HepG2 (cell line): ENCODE results near the gene SLC7A8. TPM values are rescaled to one million over a fixed set of nuclear protein-coding genes. Genes with fewer than 3 reads are reported as not detected.
A peak's percentile ranks its signal among the peaks of the same experiment; 100 is the strongest.

Experiments
- ATAC-seq: fragments of 200-7000 bp; cut with Tn5 transposase; 3 replicates; pipeline ENCODE4 v1.9.1; 2020; ENCODE audit warnings: mild to moderate bottlenecking, moderate library complexity
- BruUV-seq: library from RNA; stranded (reverse); fragments of 400-500 nt; replicated peaks from 2 replicates; lab custom pipeline; 2021; lab: Mats Ljungman, UMichigan
- CTCF ChIA-PET: fragments of 300-600 bp; formaldehyde crosslinking; extraction: SDS; loops from one replicate; lab custom pipeline; 2021; ENCODE audit warnings: low total read pairs, inconsistent platforms, low intra/inter-chr PET ratio; lab: Yijun Ruan, JAX
- POLR2A ChIA-PET: fragments of 350-600 bp; sonication (Branson Sonifier 250); formaldehyde crosslinking; loops from one replicate; lab custom pipeline; 2020; ENCODE audit warnings: antibody characterized with exemption, inconsistent platforms; lab: Yijun Ruan, JAX
- DNase-seq: peaks from one replicate; pipeline ENCODE4 v3.0.0-alpha.2; 2015; ENCODE audit warnings: low spot score
- FAIRE-seq: peaks from 3 replicates; lab custom pipeline; 2011; peaks lifted over from hg19 to GRCh38; lab: Jason Lieb, UNC
- H2AFZ ChIP-seq: one replicate; pipeline ENCODE4 v1.6.1; 2011; ENCODE audit warnings: low read length, inconsistent platforms
- H3K27ac ChIP-seq: fragments of 300-600 bp; 3 replicates; pipeline ENCODE4 v1.8.0; 2011; ENCODE audit warnings: mixed run types, mild to moderate bottlenecking, mixed read lengths, low read length, inconsistent platforms; ENCODE audit not compliant: insufficient read depth; ENCODE audit errors: extremely low read length
- H3K27me3 ChIP-seq, 2 experiments: fragments of 200-600 bp in 1 of 2; 2 replicates in 1 of 2; 3 replicates in 1 of 2; pipeline versions ENCODE4 v1.6.0 to v1.8.0; 2011; ENCODE audit warnings: low read length in 2 of 2, mild to moderate bottlenecking in 2 of 2, moderate library complexity in 2 of 2, inconsistent platforms in 1 of 2; ENCODE audit not compliant: insufficient read depth in 2 of 2, control insufficient read depth in 1 of 2
- H3K36me3 ChIP-seq, 2 experiments: fragments of 200-600 bp in 1 of 2; replicated peaks in 1 of 2; 2 replicates in 1 of 2; 3 replicates in 1 of 2; pipeline versions ENCODE4 v1.5.1 to v1.8.0; 2011; ENCODE audit warnings: low read length in 2 of 2, inconsistent platforms in 1 of 2; ENCODE audit not compliant: insufficient read depth in 2 of 2, control insufficient read depth in 1 of 2
- H3K4me1 ChIP-seq: 2 replicates; pipeline ENCODE4 v1.5.1; 2012; ENCODE audit warnings: low read length, inconsistent platforms; ENCODE audit not compliant: insufficient read depth
- H3K4me2 ChIP-seq: 2 replicates; pipeline ENCODE4 v1.6.0; 2011; ENCODE audit warnings: low read depth, low read length, inconsistent platforms
- H3K4me3 ChIP-seq, 3 experiments: fragments of 200-600 bp in 1 of 3; sonication (generic), shearing (Covaris generic) in 1 of 3; replicated peaks in 1 of 3; 2 replicates each; pipeline ENCODE4 v1.5.1; 2011 to 2016; ENCODE audit warnings: low read length in 3 of 3, inconsistent platforms in 2 of 3, low read depth in 2 of 3, mild to moderate bottlenecking in 2 of 3, control low read depth in 1 of 3, mixed read lengths in 1 of 3; ENCODE audit not compliant: insufficient read depth in 1 of 3
- H3K79me2 ChIP-seq: one replicate; pipeline ENCODE4 v1.6.1; 2011; ENCODE audit warnings: low read length, inconsistent platforms; ENCODE audit not compliant: insufficient read depth
- H3K9ac ChIP-seq: 2 replicates; pipeline ENCODE4 v1.6.0; 2011; ENCODE audit warnings: mild to moderate bottlenecking, low read depth, low read length, inconsistent platforms; ENCODE audit not compliant: insufficient read depth
- H3K9me3 ChIP-seq: 2 replicates; pipeline ENCODE4 v1.5.1; 2012; ENCODE audit warnings: mild to moderate bottlenecking, low read length
- H4K20me1 ChIP-seq: 2 replicates; pipeline ENCODE4 v1.6.0; 2011; ENCODE audit warnings: inconsistent platforms, mild to moderate bottlenecking, low read length, moderate library complexity; ENCODE audit not compliant: insufficient read depth
- NFYB ChIP-seq: sonication (generic); formaldehyde crosslinking; IDR thresholded peaks from 2 replicates; pipeline ENCODE4 v1.4.0; 2020; ENCODE audit warnings: missing genetic modification reagents
- ZBTB49 ChIP-seq: sonication (generic); formaldehyde crosslinking; IDR thresholded peaks from 2 replicates; pipeline ENCODE4 v1.4.0; 2020; ENCODE audit warnings: missing genetic modification reagents, borderline replicate concordance
- ZC3H4 ChIP-seq: sonication (generic); formaldehyde crosslinking; IDR thresholded peaks from 2 replicates; pipeline ENCODE4 v1.4.0; 2020; ENCODE audit warnings: missing genetic modification reagents, borderline replicate concordance
- ZHX2 ChIP-seq, 2 experiments: sonication (generic) in 1 of 2; formaldehyde crosslinking in 1 of 2; IDR thresholded peaks; 2 replicates each; pipeline versions ENCODE4 v1.6.1 to v1.9.0; 2014 to 2022; ENCODE audit warnings: antibody characterized with exemption in 1 of 2, borderline replicate concordance in 1 of 2, inconsistent platforms in 1 of 2, low read depth in 1 of 2, missing genetic modification reagents in 1 of 2
- ZMYM4 ChIP-seq: sonication (generic); formaldehyde crosslinking; IDR thresholded peaks from 2 replicates; pipeline ENCODE4 v1.8.1; 2023; ENCODE audit warnings: mild to moderate bottlenecking, missing genetic modification reagents
- ZNF143 ChIP-seq: sonication (generic); formaldehyde crosslinking; IDR thresholded peaks from 2 replicates; pipeline ENCODE4 v1.4.0; 2020; ENCODE audit warnings: missing genetic modification reagents
- ZNF343 ChIP-seq: sonication (generic); formaldehyde crosslinking; IDR thresholded peaks from 2 replicates; pipeline ENCODE4 v1.4.0; 2020; ENCODE audit warnings: mild to moderate bottlenecking, missing genetic modification reagents
- ZNF609 ChIP-seq: sonication (generic); formaldehyde crosslinking; IDR thresholded peaks from 2 replicates; pipeline ENCODE4 v1.4.0; 2020; ENCODE audit warnings: mild to moderate bottlenecking, missing genetic modification reagents, borderline replicate concordance
- ZSCAN31 ChIP-seq: sonication (generic); formaldehyde crosslinking; IDR thresholded peaks from 2 replicates; pipeline ENCODE4 v1.5.0; 2020; ENCODE audit warnings: low read depth, mild to moderate bottlenecking, missing genetic modification reagents
- WGBS: methylation state at CpG from one replicate; pipeline ENCODE4 v1.1.6; 2017; ENCODE audit warnings: low lambda C conversion rate; 5-methylcytosine and 5-hydroxymethylcytosine counted together
- in situ Hi-C: cut with HindIII; loops from 2 replicates; pipeline ENCODE4 v1.10.0; 2017; ENCODE audit warnings: low pct_unique_long_range_greater_than_20kb; ENCODE audit not compliant: extremely low pct_ligation_motif_present
- intact Hi-C: fragments of 100-400 bp; cut with micrococcal nuclease; formaldehyde crosslinking; loops from one replicate; pipeline ENCODE4 v1.10.0; 2022; ENCODE audit not compliant: unreplicated experiment
- polyA plus RNA-seq, 8 experiments: library from polyadenylated mRNA; depleted of rRNA in 3 of 8; stranded (reverse) in 7 of 8; unstranded in 1 of 8; fragments of >200 nt; fragmentation: Illumina TruSeq in 4 of 8; extraction: Trizol in 4 of 8; gene quantifications; 2 replicates each; pipeline versions ENCODE4 v1.2.1 to v1.2.3, GENCODE V29; 2011 to 2016; ENCODE audit warnings: low read depth in 4 of 8, missing spikeins in 1 of 8, mixed read lengths in 1 of 8; ENCODE audit not compliant: insufficient read depth in 1 of 8
- total RNA-seq, 5 experiments: library from RNA; depleted of rRNA; stranded (reverse); fragments of >200 nt; fragmentation: Illumina TruSeq; extraction: Trizol; gene quantifications; 2 replicates each; pipeline ENCODE4 v1.2.3, GENCODE V29; 2016; ENCODE audit warnings: low read depth in 1 of 5

The SLC7A8 gene
- total and polyA plus RNA-seq, 2 of the 13 experiments (the other 11 are each of a cell fraction or from before 2014, with no cell fraction given) = 0.25 TPM; not detected in 1

GRCh38 chr14:23093526-23093925 lies 89.9 kb downstream of the SLC7A8 start (continued):
- TF ChIP-seq ZHX2 (IDR thresholded peaks at IDR 0.05; ENCODE audit: low read depth) (no peak), ZHX2 (CRISPR knock-in tag; IDR thresholded peaks at IDR 0.05; ENCODE audit: borderline replicate concordance) (no peak), ZC3H4 (no peak)

- CTCF ChIA-PET = interaction anchor here (3.0 kb wide), 1 partner anchor 24 kb away, joined by 20 read pairs; no protein-coding TSS in a partner anchor
- ATAC-seq = no peak
- in situ Hi-C loops = no loop called here
- TF ChIP-seq ZNF609 (CRISPR knock-in tag) (no peak), ZBTB49 (CRISPR knock-in tag) (no peak), NFYB (CRISPR knock-in tag) (no peak), ZNF143 (CRISPR knock-in tag) (no peak), ZMYM4 (no peak), ZNF343 (CRISPR knock-in tag) (no peak), ZSCAN31 (CRISPR knock-in tag) (no peak)
These were observed 90.4 kb downstream of the SLC7A8 start for GRCh38 chr14:23093104-23093503.

More at GRCh38 chr14:23093104-23093503, 90.4 kb downstream of the SLC7A8 start:
- Histone ChIP-seq H2AFZ (no peak overlapping the region), H3K79me2 (peaks cover 77% of the 10 kb centered on the region), H3K4me1 (peaks cover 37% of the 10 kb centered on the region), H3K4me3 (peak overlapping the region in 2 of 3 experiments; percentile 95 to 96; a peak in 3 of 6 replicates), H3K27ac (no peak overlapping the region), H3K9me3 (no peaks in the 10 kb centered on the region), H3K36me3 (peaks cover 36 to 64% of the 10 kb centered on the region in 2 experiments), H3K27me3 (no peaks in the 10 kb centered on the region; a peak in 1 of 5 replicates), H3K9ac (peak overlapping the region; percentile 96), H4K20me1 (peaks cover 28% of the 10 kb centered on the region), H3K4me2 (peak overlapping the region; percentile 83)
- DNase-seq = no peak
- no TSS peak for BruUV-seq
- POLR2A ChIA-PET = no interaction called here
- intact Hi-C loops = loop anchor here (10.0 kb wide), 1 partner anchor 1022 kb away; the partner anchor contains the start of genes DCAF11 and NRL
- 97% methylated on average over 2 of the region's 2 CpGs for WGBS
- FAIRE-seq = no peak
